Pancreas (tissue), 10 donors: ENCODE measurements around the gene STON1. TPM values are rescaled to one million over a fixed set of nuclear protein-coding genes. Genes with fewer than 3 reads are reported as not detected.
A peak's percentile ranks its signal among the peaks of the same experiment; 100 is the strongest.

Experiments used
- ATAC-seq, 4 donors: fragments of 200-7000 bp; cut with Tn5 transposase; one replicate each; pipeline versions ENCODE4 v1.8.0 to v1.9.1; 2020; ENCODE audit warnings: mild to moderate bottlenecking in 4 of 4, moderate library complexity in 4 of 4
- DNase-seq, 6 donors: peaks; one replicate each; pipeline ENCODE4 v3.0.0-alpha.2; 2020
- FAIRE-seq: peaks from 2 replicates; lab custom pipeline; 2012; peaks lifted over from hg19 to GRCh38; lab: Jason Lieb, UNC
- H3K27ac ChIP-seq, 4 donors: fragments of 200-600 bp; sonication (generic); 1 replicate in 3 of 4; 2 replicates in 1 of 4; pipeline versions ENCODE4 v1.5.0 to v1.8.0; 2020
- H3K27me3 ChIP-seq, 4 donors: fragments of 200-600 bp; one replicate each; pipeline ENCODE4 v1.8.0; 2021
- H3K36me3 ChIP-seq, 3 donors: fragments of 200-600 bp; sonication (generic) in 1 of 3; one replicate each; pipeline versions ENCODE4 v1.5.0 to v1.8.0; 2020 to 2021
- H3K4me1 ChIP-seq, 3 donors: fragments of 200-600 bp; one replicate each; pipeline ENCODE4 v1.8.0; 2021
- H3K4me3 ChIP-seq, 4 donors: fragments of 200-600 bp; sonication (generic) in 2 of 4; one replicate each; pipeline versions ENCODE4 v1.5.0 to v1.8.0; 2020 to 2021
- H3K9me3 ChIP-seq, 4 donors: fragments of 200-600 bp; one replicate each; pipeline ENCODE4 v1.8.0; 2021
- WGBS, 2 donors: extraction: QIAGEN DNeasy Blood & Tissue Kit; methylation state at CpG; one replicate each; pipeline ENCODE4 v1.1.7; 2013; 5-methylcytosine and 5-hydroxymethylcytosine counted together
- intact Hi-C, 3 donors: fragments of 100-400 bp; cut with DNase I; formaldehyde crosslinking; loops; one replicate each; pipeline versions ENCODE4 v1.11.1 to v1.14.2; 2022
- polyA plus RNA-seq, 2 donors: library from polyadenylated mRNA; stranded (reverse); fragments of 200-250 nt; gene quantifications; one replicate each; pipeline ENCODE4 v1.2.3, GENCODE V29; 2013
- total RNA-seq, 6 donors: library from RNA; stranded (reverse); fragmentation: NEBNext Ultra II Directional in 4 of 6; extraction: Animal tissue kit (Norgen Biotek cat#: 25700) in 4 of 6; gene quantifications; one replicate each; pipeline versions ENCODE4 v1.2.1 to v1.2.4, GENCODE V29; 2021 to 2023
- TF ChIP-seq, protein P1 (sequence below), 4 donors: fragments of 200-600 bp; sonication (generic) in 3 of 4; IDR thresholded peaks; one replicate each; pipeline versions ENCODE4 v1.5.0 to v1.8.0; 2021; ENCODE audit warnings: antibody characterized with exemption in 4 of 4
- donor health status: healthy with polysubstance abuse.
- donor health status: DM: no; HTN: no; CAD: no; lungs with moderate emphysema.
- donor health status: DM: no; HTN: no; CAD: no.
- donor health status: control.
- donor health status: control.
- donor health status: Bipolar disorder and iron deficiency.
- donor health status: DM: yes; HTN: yes; CAD: no.
- donor health status: DM: no; HTN: no; CAD: no.
- donor health status: DM: no; HTN: no; CAD: no.
- donor health status: DM: yes; HTN: yes; CAD: no.

The STON1 gene
- total and polyA plus RNA-seq, 8 donors = 1.2 to 4.9 (median 2.1) TPM

DNA sequence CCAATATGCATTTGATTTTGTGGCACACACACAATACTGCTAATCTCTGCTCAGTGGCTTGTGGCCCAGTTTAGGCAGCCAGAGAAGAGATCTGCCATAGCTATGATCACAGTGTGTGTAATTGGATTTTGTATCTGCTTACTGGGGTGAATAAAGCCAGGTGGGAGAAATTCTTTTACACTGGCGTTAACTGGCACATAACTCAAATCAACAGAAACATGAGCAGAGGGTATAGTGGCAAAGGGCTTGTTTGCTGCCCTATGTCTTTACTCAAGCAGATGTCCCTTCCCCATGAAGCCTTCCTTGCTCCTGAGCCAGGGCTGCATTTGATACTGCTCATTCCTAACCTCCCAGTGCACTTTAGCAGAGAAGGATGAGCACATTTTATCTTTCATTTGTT is 28.5 kb downstream of the STON1 start:
- Histone ChIP-seq H3K4me1 (no peaks in the 10 kb centered on the region), H3K27me3 (no peaks in the 10 kb centered on the region), H3K4me3 (no peak overlapping the region), H3K36me3 (no peaks in the 10 kb centered on the region), H3K27ac (no peak overlapping the region), H3K9me3 (no peaks in the 10 kb centered on the region)
- FAIRE-seq (no peak), ATAC-seq (no peak), DNase-seq (no peak)
- intact Hi-C loops = no loop called here
- 77 to 81% methylated on average over 1 of the region's 1 CpG for WGBS, 2 donors
- TF ChIP-seq, protein P1, sequence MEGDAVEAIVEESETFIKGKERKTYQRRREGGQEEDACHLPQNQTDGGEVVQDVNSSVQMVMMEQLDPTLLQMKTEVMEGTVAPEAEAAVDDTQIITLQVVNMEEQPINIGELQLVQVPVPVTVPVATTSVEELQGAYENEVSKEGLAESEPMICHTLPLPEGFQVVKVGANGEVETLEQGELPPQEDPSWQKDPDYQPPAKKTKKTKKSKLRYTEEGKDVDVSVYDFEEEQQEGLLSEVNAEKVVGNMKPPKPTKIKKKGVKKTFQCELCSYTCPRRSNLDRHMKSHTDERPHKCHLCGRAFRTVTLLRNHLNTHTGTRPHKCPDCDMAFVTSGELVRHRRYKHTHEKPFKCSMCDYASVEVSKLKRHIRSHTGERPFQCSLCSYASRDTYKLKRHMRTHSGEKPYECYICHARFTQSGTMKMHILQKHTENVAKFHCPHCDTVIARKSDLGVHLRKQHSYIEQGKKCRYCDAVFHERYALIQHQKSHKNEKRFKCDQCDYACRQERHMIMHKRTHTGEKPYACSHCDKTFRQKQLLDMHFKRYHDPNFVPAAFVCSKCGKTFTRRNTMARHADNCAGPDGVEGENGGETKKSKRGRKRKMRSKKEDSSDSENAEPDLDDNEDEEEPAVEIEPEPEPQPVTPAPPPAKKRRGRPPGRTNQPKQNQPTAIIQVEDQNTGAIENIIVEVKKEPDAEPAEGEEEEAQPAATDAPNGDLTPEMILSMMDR (IDR thresholded peaks at IDR 0.05) = no peak

DNA sequence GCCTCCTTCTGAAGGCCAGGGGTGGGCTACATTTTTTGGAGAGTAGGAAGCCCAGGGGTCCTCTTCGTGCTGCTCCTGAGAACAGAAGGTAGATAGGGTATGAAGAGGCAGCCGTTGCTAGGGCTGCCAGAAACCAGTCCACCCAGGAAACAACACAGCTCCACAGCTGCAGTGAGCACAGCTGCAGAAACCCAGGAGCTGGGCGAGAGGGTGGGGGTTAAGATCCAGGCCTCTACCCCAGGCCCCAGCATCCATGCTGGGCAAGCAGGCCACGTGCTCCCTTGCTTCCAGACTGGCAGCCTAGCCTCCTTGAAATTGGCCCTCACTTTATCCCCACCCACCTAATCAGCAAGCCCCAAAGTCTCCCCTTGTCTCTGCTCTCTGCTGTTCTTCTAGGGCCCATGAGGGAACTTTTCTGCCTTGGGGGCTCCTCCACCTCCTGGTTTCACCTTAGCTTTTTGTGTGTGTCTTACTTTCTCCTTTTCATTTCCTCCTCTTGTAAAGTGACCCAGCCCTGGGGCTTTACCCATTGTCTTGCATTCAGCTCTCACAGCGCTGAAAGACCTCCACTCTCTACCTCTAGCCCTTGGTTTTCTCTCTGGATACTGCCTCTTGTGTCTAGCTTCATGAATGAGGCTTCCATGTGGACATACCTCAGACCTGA is 30.7 kb downstream of the STON1 start:
- Histone ChIP-seq H3K27ac (no peak overlapping the region), H3K36me3 (no peaks in the 10 kb centered on the region), H3K9me3 (no peaks in the 10 kb centered on the region), H3K4me3 (no peak overlapping the region), H3K27me3 (no peaks in the 10 kb centered on the region), H3K4me1 (no peaks in the 10 kb centered on the region)
- WGBS, 2 donors = 74 to 77% methylated on average over 5 of the region's 5 CpGs
- intact Hi-C loops = no loop called here
- DNase-seq (no peak), FAIRE-seq (no peak), ATAC-seq (no peak)
- TF ChIP-seq, protein P1 (IDR thresholded peaks at IDR 0.05) = no peak

DNA sequence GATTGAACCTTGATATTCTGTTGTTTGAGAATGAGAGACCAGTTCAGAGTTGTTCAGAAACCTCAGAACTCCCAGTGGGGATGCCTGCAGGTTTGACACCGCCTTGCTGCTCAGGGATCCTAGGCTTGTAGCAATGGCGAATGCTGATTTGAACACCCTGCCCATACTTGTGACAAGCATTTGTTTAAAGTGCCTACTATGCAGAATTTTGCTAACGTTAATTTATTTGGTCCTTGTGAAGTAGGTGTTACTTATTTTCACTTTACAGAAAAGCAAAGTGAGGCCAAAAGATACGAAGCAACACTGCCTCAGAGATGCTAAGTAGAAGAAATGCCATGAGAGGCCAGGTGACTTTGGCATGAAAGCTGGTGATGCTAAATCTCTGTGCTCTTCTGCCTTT is 32.3 kb downstream of the STON1 start:
- 86 to 94% methylated on average over 4 of the region's 4 CpGs for WGBS, 2 donors
- TF ChIP-seq, protein P1 (IDR thresholded peaks at IDR 0.05) = no peak

DNA sequence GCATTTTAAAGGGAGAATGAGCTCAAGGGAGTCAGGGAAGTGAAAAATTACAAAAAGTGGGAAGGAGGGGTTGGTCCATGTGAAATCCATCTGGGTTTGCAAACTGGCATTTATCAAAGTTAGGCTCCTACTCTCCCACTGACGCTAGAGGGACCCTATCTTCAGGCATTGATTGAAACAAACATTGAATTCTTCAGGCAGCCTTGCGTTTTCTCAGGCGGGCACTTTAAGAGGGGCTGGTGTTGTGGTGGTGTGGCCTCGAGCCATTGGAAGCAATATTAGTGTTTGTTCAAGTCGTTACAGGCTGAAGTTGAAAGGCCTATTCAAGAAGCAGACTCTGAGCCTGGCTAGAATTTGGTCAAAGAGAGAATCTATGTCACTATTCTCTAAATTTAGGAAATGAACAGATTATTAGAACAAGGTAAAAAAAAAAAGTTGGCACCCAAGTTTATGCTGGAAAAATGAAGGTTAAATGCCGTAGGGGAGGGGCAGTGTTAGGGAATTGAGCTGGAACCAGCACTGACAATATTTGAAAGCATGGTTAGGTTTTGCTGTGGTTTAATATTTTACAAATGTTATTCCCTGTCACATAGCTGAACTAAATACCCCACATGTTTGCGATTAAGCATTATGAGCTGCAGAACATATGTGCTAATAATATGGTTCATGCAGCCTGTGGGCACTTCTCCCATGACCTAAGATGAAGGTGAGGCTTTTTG is 36.8 kb downstream of the STON1 start:
- WGBS, 2 donors = 14% methylated on average over 7 of the region's 7 CpGs
- DNase-seq (peak in 2 of 6 donors; percentile 16 to 26), ATAC-seq (peak; percentile 31 to 76 (median 67)), FAIRE-seq (no peak)
- Histone ChIP-seq H3K27me3 (no peaks in the 10 kb centered on the region), H3K4me1 (peaks cover 3 to 5% (median 5%) of the 10 kb centered on the region in 3 donors), H3K4me3 (no peak overlapping the region), H3K27ac (no peak overlapping the region), H3K36me3 (no peaks in the 10 kb centered on the region), H3K9me3 (no peaks in the 10 kb centered on the region)
- TF ChIP-seq, protein P1 (IDR thresholded peaks at IDR 0.05) = peak in 1 of 4 donors; percentile 8
- intact Hi-C loops = no loop called here

More for the DNA sequence above, 32.3 kb downstream of the STON1 start:
- ATAC-seq = no peak
- H3K9me3 ChIP-seq = no peaks in the 10 kb centered on the region
- DNase-seq = no peak
- H3K27me3 ChIP-seq = no peaks in the 10 kb centered on the region
- peaks cover 3 to 5% (median 5%) of the 10 kb centered on the region in 3 donors for H3K4me1 ChIP-seq
- H3K4me3 ChIP-seq = no peak overlapping the region
- no peaks in the 10 kb centered on the region for H3K36me3 ChIP-seq
- no peak overlapping the region for H3K27ac ChIP-seq
- FAIRE-seq = no peak
- intact Hi-C loops = no loop called here

DNA sequence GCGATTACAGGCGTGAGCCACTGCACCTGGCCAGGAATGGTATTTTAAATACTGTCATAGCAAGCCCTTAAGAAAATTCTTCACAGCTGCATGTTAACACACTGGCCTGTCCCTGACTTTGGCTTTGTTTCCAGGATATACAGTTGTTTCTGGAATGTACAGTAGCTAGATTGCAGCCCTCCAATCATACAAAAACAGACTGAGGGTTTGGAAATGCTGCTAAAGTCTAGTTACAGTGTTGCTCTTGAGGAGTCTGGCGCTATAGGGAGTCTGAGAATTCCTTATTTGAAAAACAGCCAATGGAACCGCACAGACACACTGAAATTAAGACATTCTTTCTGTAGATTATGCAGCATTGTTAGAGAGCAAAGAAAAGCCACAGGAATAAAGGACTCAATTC is 37.7 kb downstream of the STON1 start:
- intact Hi-C loops = no loop called here
- Histone ChIP-seq H3K27me3 (no peaks in the 10 kb centered on the region), H3K4me1 (peaks cover 3 to 5% (median 5%) of the 10 kb centered on the region in 3 donors), H3K4me3 (no peak overlapping the region), H3K27ac (no peak overlapping the region), H3K36me3 (no peaks in the 10 kb centered on the region), H3K9me3 (no peaks in the 10 kb centered on the region)
- WGBS, 2 donors = 86 to 87% methylated on average over 4 of the region's 4 CpGs
- ATAC-seq = peak in 1 of 4 donors; percentile 12
- FAIRE-seq = no peak
- TF ChIP-seq, protein P1 (IDR thresholded peaks at IDR 0.05) = no peak
- DNase-seq = no peak
